Mesendoderm (in vitro differentiated cells): Measurements from ENCODE around the gene SEMA3E.

Source experiments
- DNase-seq: peaks from one replicate; pipeline ENCODE4 v3.0.0; 2013
- H2AK5ac ChIP-seq: 2 replicates; pipeline ENCODE4 v1.6.1; 2013; ENCODE audit warnings: low read length, inconsistent platforms
- H2BK120ac ChIP-seq: 2 replicates; pipeline ENCODE4 v1.6.1; 2013; ENCODE audit warnings: low read depth, mild to moderate bottlenecking, low read length, moderate library complexity, mixed read lengths
- H2BK15ac ChIP-seq: replicated peaks from 2 replicates; pipeline ENCODE4 v1.6.1; 2013; ENCODE audit warnings: low read depth, mild to moderate bottlenecking, moderate library complexity
- H2BK5ac ChIP-seq: 2 replicates; pipeline ENCODE4 v1.6.1; 2013; ENCODE audit warnings: low read length, inconsistent platforms
- H3K18ac ChIP-seq: 2 replicates; pipeline ENCODE4 v1.6.1; 2013; ENCODE audit warnings: mild to moderate bottlenecking, low read length, mixed read lengths
- H3K23ac ChIP-seq: one replicate; pipeline ENCODE4 v1.6.1; 2013; ENCODE audit warnings: low read length
- H3K27ac ChIP-seq: 2 replicates; pipeline ENCODE4 v1.5.1; 2013; ENCODE audit warnings: low read depth, mild to moderate bottlenecking, inconsistent platforms, low read length, moderate library complexity
- H3K27me3 ChIP-seq: 2 replicates; pipeline ENCODE4 v1.6.1; 2013; ENCODE audit warnings: low read length, control low read depth, mild to moderate bottlenecking, inconsistent platforms; ENCODE audit not compliant: insufficient read depth, poor library complexity
- H3K36me3 ChIP-seq: 2 replicates; pipeline ENCODE4 v1.6.1; 2013; ENCODE audit warnings: low read length, inconsistent platforms; ENCODE audit not compliant: control insufficient read depth, insufficient read depth
- H3K4ac ChIP-seq: one replicate; pipeline ENCODE4 v1.6.1; 2013; ENCODE audit warnings: low read depth, mild to moderate bottlenecking, low read length, moderate library complexity
- H3K4me1 ChIP-seq: 2 replicates; pipeline ENCODE4 v1.6.1; 2013; ENCODE audit warnings: low read depth, low read length, inconsistent platforms; ENCODE audit not compliant: control insufficient read depth
- H3K4me2 ChIP-seq: 2 replicates; pipeline ENCODE4 v1.6.1; 2013; ENCODE audit warnings: low read length
- H3K4me3 ChIP-seq: 2 replicates; pipeline ENCODE4 v1.5.1; 2013; ENCODE audit warnings: mild to moderate bottlenecking, low read length
- H3K56ac ChIP-seq: one replicate; pipeline ENCODE4 v1.6.1; 2013; ENCODE audit warnings: low read length
- H3K79me1 ChIP-seq: 2 replicates; pipeline ENCODE4 v1.6.1; 2013; ENCODE audit warnings: low read length, inconsistent platforms
- H3K79me2 ChIP-seq: 2 replicates; pipeline ENCODE4 v1.6.1; 2013; ENCODE audit warnings: mild to moderate bottlenecking, low read length; ENCODE audit not compliant: control insufficient read depth, insufficient read depth
- H3K9ac ChIP-seq: 2 replicates; pipeline ENCODE4 v1.6.1; 2013; ENCODE audit warnings: low read length, inconsistent platforms
- H4K5ac ChIP-seq: one replicate; pipeline ENCODE4 v1.6.1; 2013; ENCODE audit warnings: low read length
- H4K8ac ChIP-seq: one replicate; pipeline ENCODE4 v1.6.1; 2013; ENCODE audit warnings: low read depth, mild to moderate bottlenecking, control low read depth, low read length, moderate library complexity
- WGBS: extraction: QIAGEN DNeasy Blood & Tissue Kit; methylation state at CpG from one replicate; pipeline ENCODE4 v1.1.7; 2013; ENCODE audit warnings: low lambda C conversion rate, missing lambda C conversion rate; ENCODE audit not compliant: insufficient coverage; ENCODE audit errors: extremely low coverage; 5-methylcytosine and 5-hydroxymethylcytosine counted together

The SEMA3E gene

GRCh38 chr7:83588602-83589240 is 60.2 kb downstream of the SEMA3E start:
- H3K36me3 ChIP-seq = no peaks in the 10 kb centered on the region
- DNase-seq = no peak
- H3K4me1 ChIP-seq = no peaks in the 10 kb centered on the region
- no peak overlapping the region for H2BK120ac ChIP-seq
- no peak overlapping the region for H4K5ac ChIP-seq
- no peak overlapping the region for H4K8ac ChIP-seq
- H3K79me2 ChIP-seq = no peaks in the 10 kb centered on the region
- no peak overlapping the region for H3K4ac ChIP-seq
- no peak overlapping the region for H3K23ac ChIP-seq
- H2BK5ac ChIP-seq = no peak overlapping the region
- no peaks in the 10 kb centered on the region for H3K79me1 ChIP-seq
- no peak overlapping the region for H2BK15ac ChIP-seq
- no peak overlapping the region for H3K9ac ChIP-seq
- no peak overlapping the region for H3K18ac ChIP-seq
- WGBS = no CpG with 5 or more reads among the region's 4 CpGs
- H3K4me2 ChIP-seq = no peak overlapping the region
- no peak overlapping the region for H3K4me3 ChIP-seq
- no peak overlapping the region for H3K27ac ChIP-seq
- no peak overlapping the region for H2AK5ac ChIP-seq
- H3K56ac ChIP-seq = no peak overlapping the region
- no peaks in the 10 kb centered on the region for H3K27me3 ChIP-seq

GRCh38 chr7:83586281-83586680 is 62.7 kb downstream of the SEMA3E start:
- Histone ChIP-seq H3K4me2 (no peak overlapping the region), H3K18ac (no peak overlapping the region), H4K8ac (no peak overlapping the region), H3K79me1 (no peaks in the 10 kb centered on the region), H2BK120ac (no peak overlapping the region), H3K79me2 (no peaks in the 10 kb centered on the region), H2BK5ac (no peak overlapping the region), H3K56ac (no peak overlapping the region), H3K23ac (no peak overlapping the region), H2BK15ac (no peak overlapping the region), H3K27me3 (no peaks in the 10 kb centered on the region), H3K4me1 (no peaks in the 10 kb centered on the region), H3K27ac (no peak overlapping the region), H2AK5ac (no peak overlapping the region), H3K36me3 (no peaks in the 10 kb centered on the region), H4K5ac (no peak overlapping the region), H3K4ac (no peak overlapping the region), H3K4me3 (no peak overlapping the region), H3K9ac (no peak overlapping the region)
- no peak for DNase-seq
- no CpG with 5 or more reads among the region's 1 CpG for WGBS

- Histone ChIP-seq H3K4me1 (no peaks in the 10 kb centered on the region), H2AK5ac (no peak overlapping the region), H3K4me2 (no peak overlapping the region), H4K5ac (no peak overlapping the region), H3K56ac (no peak overlapping the region), H3K4ac (no peak overlapping the region), H3K79me2 (no peaks in the 10 kb centered on the region), H3K18ac (no peak overlapping the region), H4K8ac (no peak overlapping the region), H2BK15ac (no peak overlapping the region), H3K27me3 (no peaks in the 10 kb centered on the region), H2BK5ac (no peak overlapping the region), H3K23ac (no peak overlapping the region), H3K27ac (no peak overlapping the region), H3K9ac (no peak overlapping the region), H3K36me3 (no peaks in the 10 kb centered on the region), H3K4me3 (no peak overlapping the region), H2BK120ac (no peak overlapping the region), H3K79me1 (no peaks in the 10 kb centered on the region)
- no peak for DNase-seq
- no CpG with 5 or more reads among the region's 3 CpGs for WGBS
Measured at GRCh38 chr7:83581667-83582435, 67.1 kb downstream of the SEMA3E start.

- Histone ChIP-seq H2BK120ac (no peak overlapping the region), H3K36me3 (no peaks in the 10 kb centered on the region), H2BK15ac (no peak overlapping the region), H3K79me1 (no peaks in the 10 kb centered on the region), H3K79me2 (no peaks in the 10 kb centered on the region), H3K18ac (no peak overlapping the region), H3K9ac (no peak overlapping the region), H2BK5ac (no peak overlapping the region), H3K27ac (no peak overlapping the region), H3K27me3 (no peaks in the 10 kb centered on the region), H3K56ac (no peak overlapping the region), H2AK5ac (no peak overlapping the region), H4K5ac (no peak overlapping the region), H3K4me2 (no peak overlapping the region), H3K4me1 (no peaks in the 10 kb centered on the region), H3K4ac (no peak overlapping the region), H3K4me3 (no peak overlapping the region), H4K8ac (no peak overlapping the region), H3K23ac (no peak overlapping the region)
- no CpG with 5 or more reads among the region's 5 CpGs for WGBS
- DNase-seq = no peak
Measured at GRCh38 chr7:83579740-83580139, 69.2 kb downstream of the SEMA3E start.

- H3K23ac ChIP-seq = no peak overlapping the region
- no peak overlapping the region for H4K5ac ChIP-seq
- DNase-seq = no peak
- no peak overlapping the region for H2BK120ac ChIP-seq
- no peak overlapping the region for H2BK5ac ChIP-seq
- no peaks in the 10 kb centered on the region for H3K79me2 ChIP-seq
- no peak overlapping the region for H4K8ac ChIP-seq
- H3K56ac ChIP-seq = no peak overlapping the region
- no peaks in the 10 kb centered on the region for H3K36me3 ChIP-seq
- H3K4me2 ChIP-seq = no peak overlapping the region
- no peak overlapping the region for H3K27ac ChIP-seq
- H3K27me3 ChIP-seq = no peaks in the 10 kb centered on the region
- H2AK5ac ChIP-seq = no peak overlapping the region
- 100% methylated on average over 1 of the region's 3 CpGs for WGBS
- no peak overlapping the region for H3K18ac ChIP-seq
- H3K79me1 ChIP-seq = no peaks in the 10 kb centered on the region
- H2BK15ac ChIP-seq = no peak overlapping the region
- H3K4me1 ChIP-seq = no peaks in the 10 kb centered on the region
- no peak overlapping the region for H3K4me3 ChIP-seq
- H3K9ac ChIP-seq = no peak overlapping the region
- H3K4ac ChIP-seq = no peak overlapping the region
Measured at GRCh38 chr7:83575436-83575835, 73.5 kb downstream of the SEMA3E start.
